PC-3 (cell line): ENCODE data around the gene PRKCE. TPM values are rescaled to one million over a fixed set of nuclear protein-coding genes. Genes with fewer than 3 reads are reported as not detected.

Experiments
- ATAC-seq: fragments of 200-7000 bp; cut with Tn5 transposase; 2 replicates; pipeline ENCODE4 v1.9.1; 2020; ENCODE audit warnings: mild to moderate bottlenecking, moderate library complexity
- BruUV-seq: library from RNA; stranded (reverse); fragments of 400-500 nt; replicated peaks from 2 replicates; lab custom pipeline; 2021; lab: Mats Ljungman, UMichigan
- CTCF ChIA-PET: fragments of 300-600 bp; sonication (Branson Sonifier 250); formaldehyde crosslinking; loops from one replicate; lab custom pipeline; 2022; ENCODE audit warnings: antibody characterized with exemption; lab: Charles Lee
- POLR2A ChIA-PET: fragments of 300-600 bp; sonication (Branson Sonifier 250); formaldehyde crosslinking; loops from one replicate; lab custom pipeline; 2022; ENCODE audit warnings: antibody characterized with exemption; ENCODE audit not compliant: unreplicated experiment; lab: Charles Lee
- DNase-seq: peaks from one replicate; pipeline ENCODE4 v3.0.0-alpha.2; 2015
- H2AFZ ChIP-seq: fragments of 300-600 bp; sonication (generic); 2 replicates; pipeline ENCODE4 v1.6.0; 2016; ENCODE audit warnings: antibody characterized with exemption, low read length
- H3F3A ChIP-seq: fragments of 300-600 bp; sonication (generic); one replicate; pipeline ENCODE4 v1.6.0; 2017; ENCODE audit warnings: antibody characterized with exemption, low read length, control low read depth, mild to moderate bottlenecking; ENCODE audit not compliant: unreplicated experiment
- H3K27ac ChIP-seq: fragments of 300-600 bp; sonication (generic); 2 replicates; pipeline ENCODE4 v1.5.1; 2016; ENCODE audit warnings: mild to moderate bottlenecking, low read length
- H3K27me3 ChIP-seq: fragments of 300-600 bp; sonication (generic); 2 replicates; pipeline ENCODE4 v1.6.1; 2016; ENCODE audit warnings: low read length, mixed read lengths
- H3K36me3 ChIP-seq: fragments of 300-600 bp; sonication (generic); 2 replicates; pipeline ENCODE4 v1.6.1; 2016; ENCODE audit warnings: low read depth, mixed run types, low read length, mixed read lengths
- H3K4me1 ChIP-seq: fragments of 300-600 bp; sonication (generic); 2 replicates; pipeline ENCODE4 v1.5.1; 2016; ENCODE audit warnings: low read length; ENCODE audit not compliant: insufficient read depth
- H3K4me2 ChIP-seq: fragments of 300-600 bp; sonication (generic); 2 replicates; pipeline ENCODE4 v1.6.0; 2016; ENCODE audit warnings: low read length
- H3K4me3 ChIP-seq: fragments of 300-600 bp; sonication (generic); 2 replicates; pipeline ENCODE4 v1.5.1; 2016; ENCODE audit warnings: mild to moderate bottlenecking, low read length, mixed read lengths
- H3K79me2 ChIP-seq: fragments of 300-600 bp; sonication (generic); 2 replicates; pipeline ENCODE4 v1.6.1; 2017; ENCODE audit warnings: low read length, mixed read lengths
- H3K9ac ChIP-seq: fragments of 300-600 bp; sonication (generic); 2 replicates; pipeline ENCODE4 v1.6.0; 2016; ENCODE audit warnings: mild to moderate bottlenecking, low read length
- H3K9me2 ChIP-seq: fragments of 300-600 bp; sonication (generic); replicated peaks from 2 replicates; pipeline ENCODE4 v1.6.1; 2016; ENCODE audit warnings: mixed run types, low read length, mixed read lengths
- H3K9me3 ChIP-seq: fragments of 300-600 bp; sonication (generic); 2 replicates; pipeline ENCODE4 v1.6.1; 2016; ENCODE audit warnings: low read length, mixed read lengths
- H4K20me1 ChIP-seq: fragments of 300-600 bp; sonication (generic); 2 replicates; pipeline ENCODE4 v1.6.1; 2016; ENCODE audit warnings: low read length, mixed read lengths
- EZH2 ChIP-seq: fragments of 300-600 bp; sonication (generic); IDR thresholded peaks from one replicate; pipeline ENCODE4 v1.6.1; 2017; ENCODE audit warnings: antibody characterized with exemption, mild to moderate bottlenecking, low read length; ENCODE audit not compliant: unreplicated experiment
- EZH2phosphoT487 ChIP-seq: fragments of 300-600 bp; sonication (generic); IDR thresholded peaks from 2 replicates; pipeline ENCODE4 v1.6.1; 2018; ENCODE audit warnings: mild to moderate bottlenecking, antibody characterized with exemption, low read length, borderline replicate concordance
- intact Hi-C: fragments of 100-400 bp; cut with micrococcal nuclease; formaldehyde crosslinking; loops from 2 replicates; pipeline ENCODE4 v1.9.0; 2023
- total RNA-seq: library from RNA; depleted of rRNA; stranded (reverse); fragments of >200 nt; gene quantifications from 2 replicates; pipeline ENCODE4 v1.2.3, GENCODE V29; 2014
- TF ChIP-seq, protein P1 (sequence below): fragments of 300-600 bp; sonication (generic); conservative IDR thresholded peaks from 2 replicates; pipeline ENCODE4 v1.5.1; 2017; ENCODE audit warnings: antibody characterized with exemption, low read depth, mild to moderate bottlenecking, low read length

The PRKCE gene
- total RNA-seq, 1 experiment from 2014 or later = 7.0 TPM

- Histone ChIP-seq H3K4me1 (no peaks in the 10 kb centered on the region), H4K20me1 (no peaks in the 10 kb centered on the region), H3K79me2 (no peaks in the 10 kb centered on the region), H3K4me3 (no peak overlapping the region), H3K4me2 (no peak overlapping the region), H2AFZ (no peak overlapping the region), H3K27ac (no peak overlapping the region), H3K9me2 (no peaks in the 10 kb centered on the region), H3K27me3 (no peaks in the 10 kb centered on the region), H3K36me3 (no peaks in the 10 kb centered on the region), H3K9me3 (no peaks in the 10 kb centered on the region), H3K9ac (no peak overlapping the region), H3F3A (no peaks in the 10 kb centered on the region)
- intact Hi-C loops = no loop called here
- POLR2A ChIA-PET = no interaction called here
- CTCF ChIA-PET = no interaction called here
- ATAC-seq (no peak), DNase-seq (no peak)
- TF ChIP-seq EZH2 (no peak), EZH2phosphoT487 (no peak)
- TF ChIP-seq, protein P1, sequence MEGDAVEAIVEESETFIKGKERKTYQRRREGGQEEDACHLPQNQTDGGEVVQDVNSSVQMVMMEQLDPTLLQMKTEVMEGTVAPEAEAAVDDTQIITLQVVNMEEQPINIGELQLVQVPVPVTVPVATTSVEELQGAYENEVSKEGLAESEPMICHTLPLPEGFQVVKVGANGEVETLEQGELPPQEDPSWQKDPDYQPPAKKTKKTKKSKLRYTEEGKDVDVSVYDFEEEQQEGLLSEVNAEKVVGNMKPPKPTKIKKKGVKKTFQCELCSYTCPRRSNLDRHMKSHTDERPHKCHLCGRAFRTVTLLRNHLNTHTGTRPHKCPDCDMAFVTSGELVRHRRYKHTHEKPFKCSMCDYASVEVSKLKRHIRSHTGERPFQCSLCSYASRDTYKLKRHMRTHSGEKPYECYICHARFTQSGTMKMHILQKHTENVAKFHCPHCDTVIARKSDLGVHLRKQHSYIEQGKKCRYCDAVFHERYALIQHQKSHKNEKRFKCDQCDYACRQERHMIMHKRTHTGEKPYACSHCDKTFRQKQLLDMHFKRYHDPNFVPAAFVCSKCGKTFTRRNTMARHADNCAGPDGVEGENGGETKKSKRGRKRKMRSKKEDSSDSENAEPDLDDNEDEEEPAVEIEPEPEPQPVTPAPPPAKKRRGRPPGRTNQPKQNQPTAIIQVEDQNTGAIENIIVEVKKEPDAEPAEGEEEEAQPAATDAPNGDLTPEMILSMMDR = no peak
- no TSS peak for BruUV-seq
Measured at GRCh38 chr2:45747363-45747762, 95.9 kb downstream of the PRKCE start.

- Histone ChIP-seq H3K27ac (no peak overlapping the region), H3K27me3 (no peaks in the 10 kb centered on the region), H4K20me1 (no peaks in the 10 kb centered on the region), H3K79me2 (no peaks in the 10 kb centered on the region), H3K4me1 (no peaks in the 10 kb centered on the region), H3F3A (no peaks in the 10 kb centered on the region), H3K36me3 (no peaks in the 10 kb centered on the region), H3K4me2 (no peak overlapping the region), H3K4me3 (no peak overlapping the region), H3K9me2 (no peaks in the 10 kb centered on the region), H3K9me3 (no peaks in the 10 kb centered on the region), H3K9ac (no peak overlapping the region), H2AFZ (no peak overlapping the region)
- ATAC-seq (no peak), DNase-seq (no peak)
- ChIA-PET POLR2A (no interaction called here), CTCF (no interaction called here)
- intact Hi-C loops = no loop called here
- TF ChIP-seq EZH2 (no peak), EZH2phosphoT487 (no peak)
- TF ChIP-seq, protein P1 = no peak
- BruUV-seq = no TSS peak
Measured at GRCh38 chr2:45748239-45748638, 96.8 kb downstream of the PRKCE start.

- Histone ChIP-seq H3K4me3 (no peak overlapping the region), H3K4me2 (no peak overlapping the region), H2AFZ (no peak overlapping the region), H4K20me1 (no peaks in the 10 kb centered on the region), H3K4me1 (no peaks in the 10 kb centered on the region), H3F3A (no peaks in the 10 kb centered on the region), H3K9me2 (no peaks in the 10 kb centered on the region), H3K79me2 (no peaks in the 10 kb centered on the region), H3K36me3 (no peaks in the 10 kb centered on the region), H3K9ac (no peak overlapping the region), H3K27me3 (no peaks in the 10 kb centered on the region), H3K9me3 (no peaks in the 10 kb centered on the region), H3K27ac (no peak overlapping the region)
- BruUV-seq = no TSS peak
- intact Hi-C loops = no loop called here
- ATAC-seq = no peak
- TF ChIP-seq, protein P1 = no peak
- TF ChIP-seq EZH2 (no peak), EZH2phosphoT487 (no peak)
- CTCF ChIA-PET = no interaction called here
- DNase-seq = no peak
- POLR2A ChIA-PET = no interaction called here
Measured at GRCh38 chr2:45750001-45750400, 98.5 kb downstream of the PRKCE start.
